ENCODE measurements around the gene UXT. TPM values are rescaled to one million over a fixed set of nuclear protein-coding genes. Genes with fewer than 3 reads are reported as not detected.

UXT gene
- total RNA-seq, 6 experiments from 2014 or later, result 40.2 to 53.5 (median 49.5) TPM

DNA sequence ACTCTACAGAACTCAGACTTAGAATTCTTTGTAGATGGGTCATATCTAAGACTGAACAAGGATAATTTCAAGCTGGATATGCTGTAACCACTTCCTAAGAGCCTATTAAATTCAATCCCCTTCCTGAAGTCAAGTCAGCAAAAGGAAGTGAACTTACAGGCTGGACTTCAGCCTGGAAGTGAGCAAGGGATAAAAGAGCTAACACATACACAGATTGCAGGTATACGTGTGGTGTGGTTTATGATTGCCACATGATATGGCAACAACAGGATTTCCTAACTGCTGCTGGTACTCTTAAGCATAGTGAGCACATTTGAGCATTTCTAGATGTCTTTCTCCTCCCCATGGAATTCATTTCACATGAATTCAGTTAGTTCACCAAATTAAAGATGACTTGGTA, 38.2 kb upstream of the UXT start:
- no peaks in the 10 kb centered on the region for H3K9me3 ChIP-seq
- intact Hi-C loops (cut with DNase I), result no loop called here
- no peak overlapping the region for H3K27ac ChIP-seq
- no peak for DNase-seq
- no peaks in the 10 kb centered on the region for H3K36me3 ChIP-seq
- TF ChIP-seq POLR2A (IDR thresholded peaks at IDR 0.05), result no peak
- TF ChIP-seq, protein P1, sequence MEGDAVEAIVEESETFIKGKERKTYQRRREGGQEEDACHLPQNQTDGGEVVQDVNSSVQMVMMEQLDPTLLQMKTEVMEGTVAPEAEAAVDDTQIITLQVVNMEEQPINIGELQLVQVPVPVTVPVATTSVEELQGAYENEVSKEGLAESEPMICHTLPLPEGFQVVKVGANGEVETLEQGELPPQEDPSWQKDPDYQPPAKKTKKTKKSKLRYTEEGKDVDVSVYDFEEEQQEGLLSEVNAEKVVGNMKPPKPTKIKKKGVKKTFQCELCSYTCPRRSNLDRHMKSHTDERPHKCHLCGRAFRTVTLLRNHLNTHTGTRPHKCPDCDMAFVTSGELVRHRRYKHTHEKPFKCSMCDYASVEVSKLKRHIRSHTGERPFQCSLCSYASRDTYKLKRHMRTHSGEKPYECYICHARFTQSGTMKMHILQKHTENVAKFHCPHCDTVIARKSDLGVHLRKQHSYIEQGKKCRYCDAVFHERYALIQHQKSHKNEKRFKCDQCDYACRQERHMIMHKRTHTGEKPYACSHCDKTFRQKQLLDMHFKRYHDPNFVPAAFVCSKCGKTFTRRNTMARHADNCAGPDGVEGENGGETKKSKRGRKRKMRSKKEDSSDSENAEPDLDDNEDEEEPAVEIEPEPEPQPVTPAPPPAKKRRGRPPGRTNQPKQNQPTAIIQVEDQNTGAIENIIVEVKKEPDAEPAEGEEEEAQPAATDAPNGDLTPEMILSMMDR (IDR thresholded peaks at IDR 0.05), result no peak
- 17% methylated on average over 1 of the region's 1 CpG for WGBS (ENCODE audit: insufficient coverage, low coverage, low lambda C conversion rate, missing lambda C conversion rate)
- H3K27me3 ChIP-seq, result no peaks in the 10 kb centered on the region
- no peak overlapping the region for H3K4me3 ChIP-seq
- no peak for ATAC-seq
- H3K4me1 ChIP-seq, result no peaks in the 10 kb centered on the region

DNA sequence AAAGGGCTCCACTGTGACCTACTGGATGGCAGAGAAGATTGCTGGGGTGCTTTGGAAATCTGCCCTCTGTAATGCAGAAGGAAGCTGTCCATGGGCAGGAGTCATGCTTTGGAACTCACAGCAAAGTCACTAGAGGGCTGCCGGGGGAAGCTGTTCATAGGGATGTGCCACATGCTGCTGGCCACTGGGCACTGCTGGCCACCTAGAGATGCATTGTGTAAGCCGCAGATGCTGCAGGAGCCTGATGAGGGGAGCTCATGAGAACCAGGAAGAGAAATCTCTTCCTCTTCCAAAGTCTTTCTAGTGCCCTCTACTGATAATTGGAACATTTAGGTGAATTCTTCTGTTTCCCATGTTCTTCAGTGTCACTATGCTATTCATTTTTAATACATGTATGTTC, 31.2 kb upstream of the UXT start:
- no peak overlapping the region for H3K27ac ChIP-seq
- TF ChIP-seq, protein P1 (IDR thresholded peaks at IDR 0.05), result no peak
- no peak for TF ChIP-seq POLR2A (IDR thresholded peaks at IDR 0.05)

DNA sequence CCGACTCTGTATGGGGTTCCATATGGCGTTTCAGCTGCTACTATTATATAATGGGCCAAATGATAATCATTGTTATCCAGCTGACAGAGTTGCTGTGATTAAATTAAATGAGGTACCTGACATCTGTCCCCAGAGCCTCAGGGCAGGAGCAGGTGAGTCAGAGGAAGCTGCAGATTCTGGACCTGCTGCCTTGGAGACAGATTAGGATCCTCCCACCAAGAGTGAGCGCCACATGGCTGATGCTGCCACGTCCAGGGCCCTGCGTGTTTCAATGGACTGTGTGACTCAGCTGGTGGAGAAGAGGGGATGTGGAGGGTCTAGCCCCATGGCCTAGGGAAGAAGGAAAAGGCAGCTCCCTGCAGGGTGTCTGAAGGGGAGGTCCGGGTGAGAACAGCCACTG, 28.3 kb upstream of the UXT start:
- Histone ChIP-seq H3K27me3 (no peaks in the 10 kb centered on the region), H3K4me1 (no peaks in the 10 kb centered on the region), H3K9me3 (no peaks in the 10 kb centered on the region), H3K36me3 (no peaks in the 10 kb centered on the region), H3K4me3 (no peak overlapping the region), H3K27ac (no peak overlapping the region)
- intact Hi-C loops (cut with DNase I), result no loop called here
- no peak for DNase-seq
- WGBS (ENCODE audit: insufficient coverage, low coverage, low lambda C conversion rate, missing lambda C conversion rate), result 92% methylated on average over 2 of the region's 6 CpGs
- TF ChIP-seq, protein P1 (IDR thresholded peaks at IDR 0.05), result no peak
- TF ChIP-seq POLR2A (IDR thresholded peaks at IDR 0.05), result no peak
- ATAC-seq, result no peak

More for the DNA sequence above, 31.2 kb upstream of the UXT start:
- intact Hi-C loops (cut with DNase I), result no loop called here
- DNase-seq (peak in 1 of 3 donors; percentile 17), ATAC-seq (peak in 2 of 4 donors; percentile 39 to 42)
- Histone ChIP-seq H3K36me3 (no peaks in the 10 kb centered on the region), H3K27me3 (no peaks in the 10 kb centered on the region), H3K4me1 (no peaks in the 10 kb centered on the region), H3K9me3 (no peaks in the 10 kb centered on the region), H3K4me3 (no peak overlapping the region)
- WGBS (ENCODE audit: insufficient coverage, low coverage, low lambda C conversion rate, missing lambda C conversion rate), result no CpG with 5 or more reads among the region's 2 CpGs

DNA sequence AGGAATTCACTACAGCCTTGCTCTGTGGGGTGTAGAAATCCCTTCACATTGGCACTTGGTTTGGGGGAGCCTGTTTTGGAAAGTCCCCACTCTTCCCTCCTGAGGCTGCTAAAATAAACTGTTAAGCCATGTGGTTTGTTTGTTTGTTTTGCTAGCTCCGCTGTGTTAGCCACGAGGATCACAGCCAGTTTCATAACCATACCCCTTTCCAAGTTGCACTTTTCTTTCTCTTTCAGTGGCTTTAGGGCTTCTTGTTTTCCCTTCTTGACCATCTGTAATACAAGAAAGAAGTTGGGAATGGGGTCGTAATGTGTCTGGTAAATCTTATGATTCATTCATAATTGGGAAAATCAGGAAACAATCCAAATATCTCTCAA, 24.8 kb upstream of the UXT start:
- DNase-seq, result no peak
- 41% methylated on average over 3 of the region's 3 CpGs for WGBS (ENCODE audit: insufficient coverage, low coverage, low lambda C conversion rate, missing lambda C conversion rate)
- Histone ChIP-seq H3K36me3 (no peaks in the 10 kb centered on the region), H3K27me3 (no peaks in the 10 kb centered on the region), H3K4me1 (no peaks in the 10 kb centered on the region), H3K4me3 (no peak overlapping the region), H3K27ac (no peak overlapping the region), H3K9me3 (no peaks in the 10 kb centered on the region)
- TF ChIP-seq POLR2A (IDR thresholded peaks at IDR 0.05), result no peak
- TF ChIP-seq, protein P1 (IDR thresholded peaks at IDR 0.05), result no peak
- no peak for ATAC-seq
- intact Hi-C loops (cut with DNase I), result no loop called here

Data from right lobe of liver (tissue), 6 donors.